ENCODE results near the gene GPR156.

Gene GPR156

GRCh38 chr3:120196333-120196732 lies 88.7 kb downstream of the GPR156 start:
- no peak for TF ChIP-seq ZNF571 (tag by site-specific recombination; IDR thresholded peaks at IDR 0.05)
- no peak for TF ChIP-seq ZNF211 (tag by site-specific recombination; IDR thresholded peaks at IDR 0.05; ENCODE audit: low read depth)
- TF ChIP-seq ZNF830 (tag by site-specific recombination; IDR thresholded peaks at IDR 0.05; ENCODE audit: low read depth) = no peak
- TF ChIP-seq KLF9 (tag by site-specific recombination; IDR thresholded peaks at IDR 0.05; ENCODE audit: low read depth) = no peak
- TF ChIP-seq ZEB2 (tag by site-specific recombination; IDR thresholded peaks at IDR 0.05) = no peak
- no peak for TF ChIP-seq ZNF16 (tag by site-specific recombination; IDR thresholded peaks at IDR 0.05; ENCODE audit: low read depth)
- TF ChIP-seq SALL2 (tag by site-specific recombination; IDR thresholded peaks at IDR 0.05; ENCODE audit: borderline replicate concordance) = no peak
- TF ChIP-seq ZNF398 (tag by site-specific recombination; IDR thresholded peaks at IDR 0.05) = no peak
- no peak for TF ChIP-seq ZNF19 (tag by site-specific recombination; IDR thresholded peaks at IDR 0.05; ENCODE audit: low read depth)
- TF ChIP-seq BCL11A (tag by site-specific recombination; IDR thresholded peaks at IDR 0.05; ENCODE audit: low read depth) = no peak
- no peak for TF ChIP-seq ZNF184 (tag by site-specific recombination; IDR thresholded peaks at IDR 0.05)
- TF ChIP-seq ZNF658 (tag by site-specific recombination; IDR thresholded peaks at IDR 0.05) = no peak
- no peak for TF ChIP-seq TSHZ1 (tag by site-specific recombination; IDR thresholded peaks at IDR 0.05; ENCODE audit: borderline replicate concordance)
- TF ChIP-seq KLF1 (tag by site-specific recombination; IDR thresholded peaks at IDR 0.05) = no peak
- no peak for TF ChIP-seq ZNF18 (tag by site-specific recombination; IDR thresholded peaks at IDR 0.05)
- no peak for TF ChIP-seq ZNF112 (tag by site-specific recombination; IDR thresholded peaks at IDR 0.05)
- TF ChIP-seq ZBTB17 (tag by site-specific recombination; IDR thresholded peaks at IDR 0.05) = no peak
- ChIA-PET POLR2A (no interaction called here), CTCF (interaction anchor here (1.2 kb wide), 1 partner anchor 13 kb away, joined by 3 read pairs; no protein-coding TSS in a partner anchor)
- H3K4me3 ChIP-seq (ENCODE audit: low read depth, low read length) = no peak overlapping the region
- H3K36me3 ChIP-seq (ENCODE audit: control insufficient read depth in 2 of 2, insufficient read depth in 1 of 2, low read length in 2 of 2) = no peaks in the 10 kb centered on the region
- H3K4me1 ChIP-seq (ENCODE audit: control insufficient read depth, insufficient read depth, low read length) = no peaks in the 10 kb centered on the region
- no peak overlapping the region for H3K27ac ChIP-seq (ENCODE audit: extremely low read depth, low read depth, low read length)
- H3K9me3 ChIP-seq (ENCODE audit: control insufficient read depth, insufficient read depth, low read depth, low read length) = no peaks in the 10 kb centered on the region

- Histone ChIP-seq H3K27ac (ENCODE audit: extremely low read depth, low read depth, low read length) (no peak overlapping the region), H3K36me3 (ENCODE audit: control insufficient read depth in 2 of 2, insufficient read depth in 1 of 2, low read length in 2 of 2) (no peaks in the 10 kb centered on the region), H3K4me3 (ENCODE audit: low read depth, low read length) (no peak overlapping the region), H3K4me1 (ENCODE audit: control insufficient read depth, insufficient read depth, low read length) (no peaks in the 10 kb centered on the region), H3K9me3 (ENCODE audit: control insufficient read depth, insufficient read depth, low read depth, low read length) (no peaks in the 10 kb centered on the region)
- ChIA-PET CTCF (no interaction called here), POLR2A (no interaction called here)
- TF ChIP-seq HIC1 (tag by site-specific recombination; IDR thresholded peaks at IDR 0.05) (no peak), ZNF292 (tag by site-specific recombination; IDR thresholded peaks at IDR 0.05; ENCODE audit: borderline replicate concordance, low read depth) (no peak), ZNF202 (tag by site-specific recombination; IDR thresholded peaks at IDR 0.05; ENCODE audit: borderline replicate concordance) (no peak), ZNF112 (tag by site-specific recombination; IDR thresholded peaks at IDR 0.05) (no peak), ZNF776 (tag by site-specific recombination; IDR thresholded peaks at IDR 0.05; ENCODE audit: borderline replicate concordance) (no peak), ZNF645 (tag by site-specific recombination; IDR thresholded peaks at IDR 0.05) (no peak), ZNF677 (tag by site-specific recombination; IDR thresholded peaks at IDR 0.05) (no peak), GLI4 (tag by site-specific recombination; IDR thresholded peaks at IDR 0.05) (no peak), ZNF629 (tag by site-specific recombination; IDR thresholded peaks at IDR 0.05) (no peak), ZSCAN30 (tag by site-specific recombination; IDR thresholded peaks at IDR 0.05) (no peak), ZNF155 (tag by site-specific recombination; IDR thresholded peaks at IDR 0.05) (no peak)
Measured at GRCh38 chr3:120193554-120193953, 91.5 kb downstream of the GPR156 start.
